ENCODE measurements around the gene CATSPERE. TPM values are rescaled to one million over a fixed set of nuclear protein-coding genes. Genes with fewer than 3 reads are reported as not detected.

CATSPERE gene
- total and polyA plus RNA-seq, 9 of the 15 experiments (the other 6 are each of a cell fraction or from before 2014, with no cell fraction given): 0.06 to 0.16 (median 0.09) TPM; not detected in 3

- TF ChIP-seq, protein P1, sequence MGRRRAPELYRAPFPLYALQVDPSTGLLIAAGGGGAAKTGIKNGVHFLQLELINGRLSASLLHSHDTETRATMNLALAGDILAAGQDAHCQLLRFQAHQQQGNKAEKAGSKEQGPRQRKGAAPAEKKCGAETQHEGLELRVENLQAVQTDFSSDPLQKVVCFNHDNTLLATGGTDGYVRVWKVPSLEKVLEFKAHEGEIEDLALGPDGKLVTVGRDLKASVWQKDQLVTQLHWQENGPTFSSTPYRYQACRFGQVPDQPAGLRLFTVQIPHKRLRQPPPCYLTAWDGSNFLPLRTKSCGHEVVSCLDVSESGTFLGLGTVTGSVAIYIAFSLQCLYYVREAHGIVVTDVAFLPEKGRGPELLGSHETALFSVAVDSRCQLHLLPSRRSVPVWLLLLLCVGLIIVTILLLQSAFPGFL (CRISPR knock-in tag; IDR thresholded peaks at IDR 0.05): 0 out of 2 replicates have a peak, but pooled peaks have one; percentile 20
- TF ChIP-seq, protein P2, sequence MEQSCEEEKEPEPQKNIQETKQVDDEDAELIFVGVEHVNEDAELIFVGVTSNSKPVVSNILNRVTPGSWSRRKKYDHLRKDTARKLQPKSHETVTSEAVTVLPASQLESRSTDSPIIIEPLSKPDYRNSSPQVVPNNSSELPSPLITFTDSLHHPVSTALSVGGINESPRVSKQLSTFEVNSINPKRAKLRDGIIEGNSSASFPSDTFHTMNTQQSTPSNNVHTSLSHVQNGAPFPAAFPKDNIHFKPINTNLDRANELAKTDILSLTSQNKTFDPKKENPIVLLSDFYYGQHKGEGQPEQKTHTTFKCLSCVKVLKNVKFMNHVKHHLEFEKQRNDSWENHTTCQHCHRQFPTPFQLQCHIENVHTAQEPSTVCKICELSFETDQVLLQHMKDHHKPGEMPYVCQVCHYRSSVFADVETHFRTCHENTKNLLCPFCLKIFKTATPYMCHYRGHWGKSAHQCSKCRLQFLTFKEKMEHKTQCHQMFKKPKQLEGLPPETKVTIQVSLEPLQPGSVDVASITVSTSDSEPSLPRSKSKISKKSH (CRISPR knock-in tag; IDR thresholded peaks at IDR 0.05): no peak
- TF ChIP-seq JUND (IDR thresholded peaks at IDR 0.05; ENCODE audit: borderline replicate concordance, low read depth, low read length): peak; percentile 60
- TF ChIP-seq JUND (tag; IDR thresholded peaks at IDR 0.05; ENCODE audit: borderline replicate concordance, low read depth, low read length): no peak; the same call in 2 of the 3 replicates
- TF ChIP-seq DIDO1 (tag; IDR thresholded peaks at IDR 0.05; ENCODE audit: low read depth): peak; percentile 88
- TF ChIP-seq, protein P3, sequence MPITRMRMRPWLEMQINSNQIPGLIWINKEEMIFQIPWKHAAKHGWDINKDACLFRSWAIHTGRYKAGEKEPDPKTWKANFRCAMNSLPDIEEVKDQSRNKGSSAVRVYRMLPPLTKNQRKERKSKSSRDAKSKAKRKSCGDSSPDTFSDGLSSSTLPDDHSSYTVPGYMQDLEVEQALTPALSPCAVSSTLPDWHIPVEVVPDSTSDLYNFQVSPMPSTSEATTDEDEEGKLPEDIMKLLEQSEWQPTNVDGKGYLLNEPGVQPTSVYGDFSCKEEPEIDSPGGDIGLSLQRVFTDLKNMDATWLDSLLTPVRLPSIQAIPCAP (CRISPR knock-in tag; IDR thresholded peaks at IDR 0.05; ENCODE audit: borderline replicate concordance): no peak
- TF ChIP-seq POLR2G (IDR thresholded peaks at IDR 0.05; ENCODE audit: low read depth, low read length): no peak
- no peak for TF ChIP-seq EWSR1 (IDR thresholded peaks at IDR 0.05; ENCODE audit: borderline replicate concordance, low read depth, partially characterized antibody)
- TF ChIP-seq ZNF384 (IDR thresholded peaks at IDR 0.05; ENCODE audit: low read depth, low read length): 0 out of 2 replicates have a peak, but pooled peaks have one; percentile 20
- TF ChIP-seq, protein P4, sequence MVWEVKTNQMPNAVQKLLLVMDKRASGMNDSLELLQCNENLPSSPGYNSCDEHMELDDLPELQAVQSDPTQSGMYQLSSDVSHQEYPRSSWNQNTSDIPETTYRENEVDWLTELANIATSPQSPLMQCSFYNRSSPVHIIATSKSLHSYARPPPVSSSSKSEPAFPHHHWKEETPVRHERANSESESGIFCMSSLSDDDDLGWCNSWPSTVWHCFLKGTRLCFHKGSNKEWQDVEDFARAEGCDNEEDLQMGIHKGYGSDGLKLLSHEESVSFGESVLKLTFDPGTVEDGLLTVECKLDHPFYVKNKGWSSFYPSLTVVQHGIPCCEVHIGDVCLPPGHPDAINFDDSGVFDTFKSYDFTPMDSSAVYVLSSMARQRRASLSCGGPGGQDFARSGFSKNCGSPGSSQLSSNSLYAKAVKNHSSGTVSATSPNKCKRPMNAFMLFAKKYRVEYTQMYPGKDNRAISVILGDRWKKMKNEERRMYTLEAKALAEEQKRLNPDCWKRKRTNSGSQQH (CRISPR knock-in tag; IDR thresholded peaks at IDR 0.05): 0 out of 2 replicates have a peak, but pooled peaks have one; percentile 48
- TF ChIP-seq, protein P5, sequence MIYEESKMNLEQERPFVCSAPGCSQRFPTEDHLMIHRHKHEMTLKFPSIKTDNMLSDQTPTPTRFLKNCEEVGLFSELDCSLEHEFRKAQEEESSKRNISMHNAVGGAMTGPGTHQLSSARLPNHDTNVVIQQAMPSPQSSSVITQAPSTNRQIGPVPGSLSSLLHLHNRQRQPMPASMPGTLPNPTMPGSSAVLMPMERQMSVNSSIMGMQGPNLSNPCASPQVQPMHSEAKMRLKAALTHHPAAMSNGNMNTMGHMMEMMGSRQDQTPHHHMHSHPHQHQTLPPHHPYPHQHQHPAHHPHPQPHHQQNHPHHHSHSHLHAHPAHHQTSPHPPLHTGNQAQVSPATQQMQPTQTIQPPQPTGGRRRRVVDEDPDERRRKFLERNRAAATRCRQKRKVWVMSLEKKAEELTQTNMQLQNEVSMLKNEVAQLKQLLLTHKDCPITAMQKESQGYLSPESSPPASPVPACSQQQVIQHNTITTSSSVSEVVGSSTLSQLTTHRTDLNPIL (CRISPR knock-in tag; IDR thresholded peaks at IDR 0.05): no peak
- TF ChIP-seq, protein P6, sequence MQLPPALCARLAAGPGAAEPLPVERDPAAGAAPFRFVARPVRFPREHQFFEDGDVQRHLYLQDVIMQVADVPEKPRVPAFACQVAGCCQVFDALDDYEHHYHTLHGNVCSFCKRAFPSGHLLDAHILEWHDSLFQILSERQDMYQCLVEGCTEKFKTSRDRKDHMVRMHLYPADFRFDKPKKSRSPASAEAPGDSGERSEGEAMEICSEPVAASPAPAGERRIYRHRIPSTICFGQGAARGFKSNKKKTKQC (CRISPR knock-in tag; IDR thresholded peaks at IDR 0.05): no peak
- TF ChIP-seq ZNF449 (CRISPR knock-in tag; IDR thresholded peaks at IDR 0.05): no peak
- TF ChIP-seq CCNT2 (IDR thresholded peaks at IDR 0.05; ENCODE audit: borderline replicate concordance, extremely low read depth, insufficient read length, low read depth, low read length): peak; percentile 93
- TF ChIP-seq KDM1A (IDR thresholded peaks at IDR 0.05): no peak
Measured at GRCh38 chr1:244451951-244452795, 8.9 kb upstream of the CATSPERE start (continued).
